SH-SY5Y (cell line): ENCODE measurements around the gene ITPR1.

Experiments
- GATA2 ChIP-seq: IDR thresholded peaks from 2 replicates; pipeline ENCODE4 v1.6.1; 2011; ENCODE audit warnings: mild to moderate bottlenecking, low read depth, low read length
- GATA3 ChIP-seq: IDR thresholded peaks from 2 replicates; pipeline ENCODE4 v1.6.1; 2011; ENCODE audit warnings: low read depth, mild to moderate bottlenecking, low read length, moderate library complexity

Gene ITPR1

GRCh38 chr3:4820296-4821121, 327.4 kb downstream of the ITPR1 start:
- TF ChIP-seq GATA2 (no peak), GATA3 (no peak)

DNA sequence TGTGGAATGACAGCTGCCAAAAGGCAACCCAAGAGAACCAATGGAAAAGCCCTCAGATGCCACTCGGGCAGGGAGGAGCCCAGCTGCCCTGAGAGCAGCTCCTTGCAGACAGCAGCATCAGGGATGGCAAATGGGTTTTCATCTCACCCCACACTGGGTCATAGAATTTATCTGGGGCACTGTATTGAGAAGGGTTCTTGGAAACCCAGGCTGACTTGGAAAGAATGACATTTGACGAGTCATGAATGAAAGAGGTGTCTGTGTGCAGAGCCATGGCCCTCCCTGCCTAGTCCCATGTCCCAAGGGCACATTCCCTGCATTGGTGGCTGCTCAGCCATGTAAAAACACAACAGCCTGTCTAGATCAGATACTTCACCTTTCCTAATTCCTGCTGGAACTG, 328.2 kb downstream of the ITPR1 start:
- no peak for TF ChIP-seq GATA2
- TF ChIP-seq GATA3, result no peak

- TF ChIP-seq GATA2 (no peak), GATA3 (no peak)
Measured at GRCh38 chr3:4821975-4822374, 328.8 kb downstream of the ITPR1 start.

DNA sequence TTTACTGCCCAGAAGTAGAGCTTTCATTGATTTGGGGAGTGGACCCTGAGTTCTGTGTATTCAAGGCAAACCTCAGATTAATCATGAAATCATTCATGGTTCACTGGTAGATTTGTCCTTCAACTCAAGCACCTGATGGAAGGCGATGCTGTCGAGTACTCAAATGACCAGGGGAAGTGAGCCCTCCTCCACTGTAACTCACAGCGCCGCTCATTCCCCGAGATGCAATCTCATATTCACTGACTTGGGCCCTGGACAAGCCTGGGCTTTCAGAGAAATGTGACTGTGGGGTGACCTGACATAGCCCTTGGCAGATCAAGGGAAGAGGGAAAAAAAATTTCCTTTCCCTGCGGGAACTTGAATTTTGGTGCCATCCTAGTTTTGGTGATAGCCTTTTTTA, 329.4 kb downstream of the ITPR1 start:
- TF ChIP-seq GATA3 (no peak), GATA2 (no peak)

DNA sequence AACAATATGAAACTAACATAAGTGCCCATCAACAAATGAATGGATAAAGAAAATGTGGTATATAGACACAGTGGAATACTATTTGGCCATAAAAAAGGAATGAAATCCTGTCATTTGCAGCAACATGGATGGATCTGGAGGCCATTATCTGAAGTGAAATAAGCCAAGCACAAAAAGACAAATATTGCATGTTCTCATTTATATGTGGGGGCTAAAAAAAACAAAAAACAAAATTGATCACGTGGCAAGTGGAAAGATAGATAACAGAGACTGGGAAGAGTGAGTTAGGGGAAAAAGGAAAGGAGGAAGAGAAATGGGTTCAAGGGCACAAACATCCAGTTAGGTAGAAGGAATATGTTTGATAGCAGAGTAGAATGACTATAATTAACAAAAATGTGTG, 330.2 kb downstream of the ITPR1 start:
- TF ChIP-seq GATA3, result no peak
- TF ChIP-seq GATA2, result no peak

DNA sequence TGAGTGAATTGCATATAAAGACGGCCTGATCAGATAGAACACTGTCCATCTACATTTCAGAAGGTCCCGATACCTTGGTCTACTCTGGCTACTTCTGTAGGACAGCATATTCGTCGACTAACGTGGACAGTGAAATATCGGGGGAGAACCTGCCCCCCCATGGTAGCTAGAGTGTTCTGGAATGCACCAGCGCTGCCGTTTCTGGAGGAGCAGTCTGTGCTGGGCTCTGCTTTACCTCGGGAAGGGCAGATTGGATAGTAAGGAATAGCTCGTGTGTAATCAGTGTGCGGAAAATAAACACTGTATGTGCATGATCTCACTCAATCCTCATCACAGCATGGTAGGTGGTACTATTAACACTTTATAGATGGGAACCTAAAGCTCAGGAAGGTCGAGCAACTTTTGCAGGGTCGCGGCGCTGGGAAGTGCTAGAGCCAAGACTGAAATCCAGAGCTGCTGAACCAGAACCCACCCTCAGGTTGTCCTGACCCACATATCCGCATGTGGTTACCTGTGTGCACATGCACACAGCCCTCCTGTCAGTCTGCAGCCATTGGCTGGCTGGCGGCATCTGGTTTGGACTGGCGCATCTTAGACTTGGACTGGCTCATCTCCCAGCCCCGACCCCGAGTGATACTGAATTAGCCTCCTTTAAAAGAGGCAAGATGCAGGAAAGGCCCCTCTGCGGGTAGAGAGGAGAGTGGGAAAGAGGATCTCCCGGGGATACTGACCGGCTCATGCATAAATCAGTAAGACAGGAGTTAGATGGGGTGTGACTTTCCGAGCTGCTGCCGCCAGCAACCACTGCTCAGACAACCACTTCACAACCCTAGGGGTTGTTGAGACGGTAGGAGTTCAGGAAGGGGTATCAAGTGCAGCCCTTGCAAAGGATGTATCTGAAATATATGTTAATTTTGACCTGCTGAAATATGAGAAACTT, 331.1 kb downstream of the ITPR1 start:
- no peak for TF ChIP-seq GATA3
- no peak for TF ChIP-seq GATA2

DNA sequence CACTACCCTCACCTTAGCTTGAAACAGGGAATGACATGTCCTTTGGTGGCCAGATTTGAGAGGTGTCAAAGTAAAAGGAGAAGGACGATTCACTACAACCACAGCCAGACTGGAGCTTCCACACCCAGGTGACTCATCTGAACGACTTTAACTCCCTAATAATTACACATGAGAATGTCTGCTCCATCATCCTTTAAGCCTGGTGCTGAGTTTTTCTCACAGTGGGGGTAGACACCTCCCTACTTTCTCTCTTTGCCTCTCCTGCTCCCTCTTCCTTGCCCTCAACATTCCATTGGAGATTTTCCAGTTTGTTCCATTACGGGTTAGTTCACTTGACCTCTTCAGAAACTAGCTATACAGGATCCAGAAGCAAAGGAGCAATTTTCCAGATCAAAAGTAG, 331.8 kb downstream of the ITPR1 start:
- TF ChIP-seq GATA2 (no peak), GATA3 (no peak)

- no peak for TF ChIP-seq GATA2
- no peak for TF ChIP-seq GATA3
Measured at GRCh38 chr3:4825436-4826236, 332.5 kb downstream of the ITPR1 start.

DNA sequence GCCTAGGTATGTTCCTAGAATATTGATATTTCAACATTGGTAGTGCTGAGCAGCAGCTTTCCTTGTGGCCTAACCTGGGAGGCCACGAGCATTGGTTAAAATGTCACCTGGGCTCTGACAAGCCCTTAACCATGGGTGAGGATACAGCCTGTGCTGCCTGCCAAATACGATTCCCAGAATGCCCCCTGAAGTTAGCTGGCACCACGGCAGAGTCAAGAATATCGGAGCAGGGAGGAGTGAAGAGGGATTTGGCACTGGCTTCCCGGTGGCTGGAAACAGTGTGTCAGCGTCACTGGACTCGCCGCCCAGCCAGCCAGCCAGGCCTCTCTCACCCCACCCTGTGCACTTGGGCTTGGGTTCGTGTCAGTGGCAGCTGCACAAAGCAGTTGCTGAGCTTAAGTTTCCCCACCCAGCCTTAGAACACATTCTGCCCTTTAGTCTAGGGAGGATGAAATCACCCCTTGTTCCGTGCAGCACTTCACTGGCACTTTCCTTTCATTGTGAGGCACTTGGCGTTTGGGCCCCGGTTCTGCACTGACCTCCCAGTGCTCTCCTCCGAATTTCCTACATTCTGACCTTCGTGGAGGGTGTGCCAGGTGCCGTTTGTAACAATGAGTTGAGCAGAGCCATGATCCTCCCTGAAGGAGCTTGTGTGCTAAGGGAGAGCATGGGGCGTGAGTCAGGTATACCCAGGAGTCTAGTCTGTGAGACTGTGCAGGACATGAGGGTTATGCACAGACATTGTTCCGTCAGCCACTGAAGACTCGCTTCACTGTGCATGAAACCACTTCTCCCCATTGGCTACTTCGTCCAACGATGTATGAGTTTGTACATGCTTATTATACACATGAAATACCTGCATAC, 333.3 kb downstream of the ITPR1 start:
- TF ChIP-seq GATA3 (no peak), GATA2 (no peak)

DNA sequence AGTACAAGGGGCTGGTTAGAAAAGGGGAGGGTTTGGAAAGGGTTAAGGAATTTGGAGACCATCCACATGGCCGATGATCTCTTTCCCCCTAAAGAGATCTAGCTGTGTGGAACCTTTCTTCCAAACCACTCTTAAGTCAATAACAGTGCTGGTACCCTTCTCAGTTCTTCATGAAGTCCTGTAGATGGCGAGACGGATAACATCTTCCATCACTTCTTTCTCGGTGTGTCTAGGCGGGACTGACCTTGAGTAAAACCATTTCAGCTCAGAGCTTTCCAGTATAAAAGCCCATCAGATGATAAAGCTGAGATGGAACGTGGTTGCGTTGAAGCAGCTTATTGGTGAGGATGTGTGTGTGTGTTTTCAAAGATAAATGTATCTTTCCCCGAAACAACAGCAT, 334.6 kb downstream of the ITPR1 start:
- TF ChIP-seq GATA3 (no peak), GATA2 (no peak)

DNA sequence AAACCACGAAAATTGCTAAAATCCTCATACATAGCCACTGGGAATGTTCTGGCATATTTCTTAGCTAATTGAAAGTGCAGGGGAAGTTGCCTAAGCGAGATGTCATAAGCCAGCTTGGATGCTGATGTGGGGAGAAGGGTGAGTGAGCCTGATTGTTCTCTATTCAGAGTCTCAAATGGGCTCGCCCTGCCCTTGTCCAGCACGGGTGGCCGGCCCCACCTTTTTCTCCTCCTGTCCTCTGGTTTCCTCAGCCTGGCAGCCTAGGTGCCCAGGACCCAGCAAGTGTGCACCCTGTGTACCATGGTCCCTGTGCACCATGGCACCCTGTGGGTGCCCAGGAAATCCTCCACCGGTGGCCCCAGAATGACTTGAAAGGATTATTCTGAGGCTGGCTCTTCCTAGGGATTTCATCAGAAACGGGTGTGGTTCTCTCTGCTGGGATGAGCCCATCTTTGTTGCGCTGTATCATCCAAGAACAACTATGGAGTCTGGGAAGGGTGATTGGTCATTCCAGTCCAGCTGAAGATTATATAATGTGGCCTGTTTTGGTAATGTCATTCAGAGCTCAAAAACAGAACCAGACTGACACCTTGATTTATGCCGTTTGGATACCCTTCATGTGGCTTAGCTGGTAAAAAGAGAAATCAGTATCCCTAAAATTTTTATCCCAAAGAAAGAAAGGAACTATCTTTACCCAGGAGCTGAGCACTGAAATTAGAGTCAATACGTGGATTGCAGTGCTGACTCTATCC, 335.3 kb downstream of the ITPR1 start:
- TF ChIP-seq GATA3, result no peak
- no peak for TF ChIP-seq GATA2

DNA sequence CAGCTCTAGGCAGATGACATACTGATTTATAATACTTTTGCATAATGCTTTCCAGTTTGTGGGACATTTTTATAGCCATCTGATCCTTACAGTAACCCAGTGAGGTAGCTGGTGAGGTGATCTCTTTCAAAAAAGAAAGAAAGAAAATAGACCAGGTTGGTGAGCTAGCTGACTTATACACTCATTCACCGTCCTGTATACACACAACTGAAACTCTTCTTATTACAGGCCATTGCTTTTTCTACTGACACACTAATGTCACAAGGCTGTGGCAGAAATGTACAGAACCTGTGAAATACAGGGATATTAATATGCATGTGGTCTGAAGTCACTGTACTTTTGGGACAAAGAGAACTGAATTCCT, 335.9 kb downstream of the ITPR1 start:
- TF ChIP-seq GATA3, result no peak
- no peak for TF ChIP-seq GATA2

- TF ChIP-seq GATA3 (no peak), GATA2 (no peak)
Measured at GRCh38 chr3:4830586-4830914, 337.4 kb downstream of the ITPR1 start.
